SK-N-MC (cell line): ENCODE measurements around the gene FSD1L.

ENCODE experiments used
- DNase-seq: peaks from one replicate; pipeline ENCODE4 v3.0.0-alpha.2; 2011; ENCODE audit warnings: low read depth, low spot score
- H3K27ac ChIP-seq: fragments of 200-600 bp; sonication (generic); 2 replicates; pipeline ENCODE4 v1.5.1; 2016; ENCODE audit warnings: mixed run types
- H3K36me3 ChIP-seq: fragments of 200-600 bp; sonication (generic); 2 replicates; pipeline ENCODE4 v1.6.1; 2017; ENCODE audit warnings: antibody characterized with exemption, low read length, mixed read lengths; ENCODE audit not compliant: insufficient read depth
- H3K4me3 ChIP-seq: fragments of 200-600 bp; sonication (generic); 2 replicates; pipeline ENCODE4 v1.5.1; 2016
- H3K9ac ChIP-seq: fragments of 200-600 bp; sonication (generic); 2 replicates; pipeline ENCODE4 v1.8.0; 2017; ENCODE audit warnings: mixed run types, mixed read lengths; ENCODE audit not compliant: insufficient read length
- H3K9me3 ChIP-seq: fragments of 200-600 bp; sonication (generic); 2 replicates; pipeline ENCODE4 v1.6.1; 2017; ENCODE audit warnings: low read depth, mild to moderate bottlenecking, antibody characterized with exemption, low read length, moderate library complexity, mixed read lengths
- EZH2 ChIP-seq: fragments of 200-600 bp; sonication (generic); IDR thresholded peaks from one replicate; pipeline ENCODE4 v1.6.1; 2017; ENCODE audit warnings: antibody characterized with exemption
- FOXP2 ChIP-seq: optimal IDR thresholded peaks from 2 replicates; pipeline ENCODE3; 2011; ENCODE audit warnings: mild to moderate bottlenecking, moderate library complexity; ENCODE audit not compliant: insufficient read depth; ENCODE audit errors: extremely low read length, control extremely low read depth
- POLR2AphosphoS5 ChIP-seq: IDR thresholded peaks from 2 replicates; pipeline ENCODE4 v1.6.1; 2012; ENCODE audit warnings: mild to moderate bottlenecking, low read depth, low read length, borderline replicate concordance

FSD1L gene

GRCh38 chr9:105425816-105426433, 21.9 kb upstream of the FSD1L start:
- Histone ChIP-seq H3K27ac (no peak overlapping the region), H3K4me3 (no peak overlapping the region), H3K9me3 (no peaks in the 10 kb centered on the region), H3K9ac (no peak overlapping the region), H3K36me3 (no peaks in the 10 kb centered on the region)
- DNase-seq, result no peak
- TF ChIP-seq POLR2AphosphoS5, result no peak
- TF ChIP-seq EZH2, result no peak
- TF ChIP-seq FOXP2, result no peak

GRCh38 chr9:105426657-105427056, 21.2 kb upstream of the FSD1L start:
- H3K36me3 ChIP-seq, result no peaks in the 10 kb centered on the region
- H3K4me3 ChIP-seq, result no peak overlapping the region
- DNase-seq, result no peak
- H3K9ac ChIP-seq, result no peak overlapping the region
- no peak overlapping the region for H3K27ac ChIP-seq
- TF ChIP-seq POLR2AphosphoS5 (no peak), EZH2 (no peak), FOXP2 (no peak)
- H3K9me3 ChIP-seq, result no peaks in the 10 kb centered on the region

- Histone ChIP-seq H3K27ac (no peak overlapping the region), H3K9ac (no peak overlapping the region), H3K36me3 (no peaks in the 10 kb centered on the region), H3K9me3 (no peaks in the 10 kb centered on the region), H3K4me3 (no peak overlapping the region)
- DNase-seq, result no peak
- TF ChIP-seq POLR2AphosphoS5 (no peak), EZH2 (no peak), FOXP2 (no peak)
Measured at GRCh38 chr9:105431424-105432246, 16.2 kb upstream of the FSD1L start.

GRCh38 chr9:105432247-105432842, 15.5 kb upstream of the FSD1L start:
- no peak overlapping the region for H3K4me3 ChIP-seq
- TF ChIP-seq EZH2 (no peak), FOXP2 (no peak), POLR2AphosphoS5 (no peak)
- no peak for DNase-seq
- H3K9ac ChIP-seq, result no peak overlapping the region
- no peaks in the 10 kb centered on the region for H3K9me3 ChIP-seq
- no peaks in the 10 kb centered on the region for H3K36me3 ChIP-seq
- H3K27ac ChIP-seq, result no peak overlapping the region

- TF ChIP-seq EZH2, result no peak
- no peaks in the 10 kb centered on the region for H3K9me3 ChIP-seq
- no peak overlapping the region for H3K4me3 ChIP-seq
- H3K27ac ChIP-seq, result no peak overlapping the region
- H3K36me3 ChIP-seq, result no peaks in the 10 kb centered on the region
- no peak for DNase-seq
- H3K9ac ChIP-seq, result no peak overlapping the region
Measured at GRCh38 chr9:105435453-105435852, 12.4 kb upstream of the FSD1L start.

GRCh38 chr9:105436783-105437182, 11.1 kb upstream of the FSD1L start:
- H3K9ac ChIP-seq, result no peak overlapping the region
- no peaks in the 10 kb centered on the region for H3K9me3 ChIP-seq
- H3K36me3 ChIP-seq, result no peaks in the 10 kb centered on the region
- DNase-seq, result no peak
- H3K4me3 ChIP-seq, result no peak overlapping the region
- H3K27ac ChIP-seq, result no peak overlapping the region
- TF ChIP-seq EZH2, result no peak
- TF ChIP-seq FOXP2, result no peak
- no peak for TF ChIP-seq POLR2AphosphoS5

GRCh38 chr9:105437704-105438103, 10.1 kb upstream of the FSD1L start:
- no peaks in the 10 kb centered on the region for H3K36me3 ChIP-seq
- DNase-seq, result no peak
- no peak overlapping the region for H3K9ac ChIP-seq
- no peak for TF ChIP-seq POLR2AphosphoS5
- TF ChIP-seq FOXP2, result no peak
- no peak for TF ChIP-seq EZH2
- H3K27ac ChIP-seq, result no peak overlapping the region
- H3K9me3 ChIP-seq, result no peaks in the 10 kb centered on the region
- no peak overlapping the region for H3K4me3 ChIP-seq

- Histone ChIP-seq H3K27ac (no peak overlapping the region), H3K9me3 (no peaks in the 10 kb centered on the region), H3K4me3 (no peak overlapping the region), H3K9ac (no peak overlapping the region), H3K36me3 (no peaks in the 10 kb centered on the region)
- TF ChIP-seq FOXP2 (no peak), EZH2 (no peak), POLR2AphosphoS5 (no peak)
- no peak for DNase-seq
Measured at GRCh38 chr9:105438141-105438806, 9.6 kb upstream of the FSD1L start.
